ENCODE measurements around the gene MEGF9. TPM values are rescaled to one million over a fixed set of nuclear protein-coding genes. Genes with fewer than 3 reads are reported as not detected.

MEGF9 gene
- total RNA-seq, 1 donor from 2014 or later, result 17.7 TPM

DNA sequence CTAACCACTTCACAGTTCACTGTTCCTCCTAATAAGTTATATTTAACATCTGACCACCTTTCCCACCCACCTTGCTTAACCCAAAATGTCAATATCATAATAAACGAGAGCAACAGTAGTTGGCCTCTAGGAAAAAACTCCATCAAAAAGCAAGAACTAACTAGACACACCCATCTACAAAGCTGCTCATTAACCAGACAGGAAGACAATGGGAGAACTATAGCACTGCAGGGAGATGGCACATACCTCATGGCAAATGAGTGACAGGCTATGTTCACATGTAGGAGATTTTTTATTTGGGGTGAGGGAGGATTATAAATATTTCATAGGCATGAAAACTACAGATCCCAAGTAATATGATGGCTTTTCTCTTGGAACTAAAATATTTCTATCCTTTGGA lies 110.7 kb downstream of the MEGF9 start:
- no peak for FAIRE-seq
- H3K27ac Mint-ChIP-seq (ENCODE audit: unreplicated experiment), result no peak overlapping the region
- TF ChIP-seq CTCF (IDR thresholded peaks at IDR 0.05; ENCODE audit: insufficient read depth, low read depth, low read length) (no peak), EZH2 (IDR thresholded peaks at IDR 0.05; ENCODE audit: insufficient read depth, low read length) (no peak)

GRCh38 chr9:120603010-120603409 lies 111.3 kb downstream of the MEGF9 start:
- Histone ChIP-seq H3K9ac (ENCODE audit: low read length) (no peak overlapping the region), H3K79me2 (ENCODE audit: insufficient read depth, low read length) (no peaks in the 10 kb centered on the region), H3K27ac (ENCODE audit: low read depth, low read length) (no peak overlapping the region), H3K4me2 (ENCODE audit: low read length) (no peak overlapping the region), H3K4me1 (ENCODE audit: insufficient read depth, low read length) (no peaks in the 10 kb centered on the region), H3K36me3 (ENCODE audit: insufficient read depth, low read length) (no peaks in the 10 kb centered on the region), H3K4me3 (ENCODE audit: insufficient read depth, low read depth, low read length) (no peak overlapping the region), H3K9me3 (ENCODE audit: insufficient read depth, low read depth, low read length) (no peaks in the 10 kb centered on the region), H4K20me1 (ENCODE audit: insufficient read depth, low read length) (no peaks in the 10 kb centered on the region), H2AFZ (ENCODE audit: low read depth, low read length) (no peak overlapping the region), H3K27me3 (ENCODE audit: insufficient read depth, low read length) (no peaks in the 10 kb centered on the region)
- Mint-ChIP-seq H3K36me3 (ENCODE audit: low read depth, unreplicated experiment) (peaks cover 10% of the 10 kb centered on the region), H3K27me3 (ENCODE audit: low read depth, unreplicated experiment) (no peaks in the 10 kb centered on the region), H3K4me3 (ENCODE audit: unreplicated experiment) (no peak overlapping the region), H3K4me1 (ENCODE audit: low read depth, unreplicated experiment) (peaks cover 2% of the 10 kb centered on the region), H3K9me3 (ENCODE audit: unreplicated experiment) (no peaks in the 10 kb centered on the region), H3K27ac (ENCODE audit: unreplicated experiment) (no peak overlapping the region)
- no peak for TF ChIP-seq EZH2 (IDR thresholded peaks at IDR 0.05; ENCODE audit: insufficient read depth, low read length)
- TF ChIP-seq CTCF (IDR thresholded peaks at IDR 0.05; ENCODE audit: insufficient read depth, low read depth, low read length), result no peak
- FAIRE-seq, result no peak
- DNase-seq (ENCODE audit: low read depth), result no peak

More for the DNA sequence above, 110.7 kb downstream of the MEGF9 start:
- Mint-ChIP-seq H3K4me3 (ENCODE audit: unreplicated experiment) (no peak overlapping the region), H3K27me3 (ENCODE audit: low read depth, unreplicated experiment) (no peaks in the 10 kb centered on the region), H3K4me1 (ENCODE audit: low read depth, unreplicated experiment) (peaks cover 6% of the 10 kb centered on the region), H3K36me3 (ENCODE audit: low read depth, unreplicated experiment) (peaks cover 10% of the 10 kb centered on the region), H3K9me3 (ENCODE audit: unreplicated experiment) (no peaks in the 10 kb centered on the region)
- DNase-seq (ENCODE audit: low read depth), result no peak
- no peak overlapping the region for H3K9ac ChIP-seq (ENCODE audit: low read length)
- H3K27ac ChIP-seq (ENCODE audit: low read depth, low read length), result no peak overlapping the region
- H3K4me2 ChIP-seq (ENCODE audit: low read length), result no peak overlapping the region
- H3K79me2 ChIP-seq (ENCODE audit: insufficient read depth, low read length), result no peaks in the 10 kb centered on the region
- no peaks in the 10 kb centered on the region for H3K9me3 ChIP-seq (ENCODE audit: insufficient read depth, low read depth, low read length)
- no peaks in the 10 kb centered on the region for H3K36me3 ChIP-seq (ENCODE audit: insufficient read depth, low read length)
- no peaks in the 10 kb centered on the region for H4K20me1 ChIP-seq (ENCODE audit: insufficient read depth, low read length)
- H3K27me3 ChIP-seq (ENCODE audit: insufficient read depth, low read length), result no peaks in the 10 kb centered on the region
- H3K4me3 ChIP-seq (ENCODE audit: insufficient read depth, low read depth, low read length), result no peak overlapping the region
- no peaks in the 10 kb centered on the region for H3K4me1 ChIP-seq (ENCODE audit: insufficient read depth, low read length)
- H2AFZ ChIP-seq (ENCODE audit: low read depth, low read length), result no peak overlapping the region

- no peaks in the 10 kb centered on the region for H3K27me3 Mint-ChIP-seq (ENCODE audit: low read depth, unreplicated experiment)
- H3K36me3 Mint-ChIP-seq (ENCODE audit: low read depth, unreplicated experiment), result peaks cover 2% of the 10 kb centered on the region
- DNase-seq (ENCODE audit: low read depth) (no peak), FAIRE-seq (no peak)
- Histone ChIP-seq H3K4me2 (ENCODE audit: low read length) (no peak overlapping the region), H3K79me2 (ENCODE audit: insufficient read depth, low read length) (no peaks in the 10 kb centered on the region), H3K36me3 (ENCODE audit: insufficient read depth, low read length) (no peaks in the 10 kb centered on the region), H3K27ac (ENCODE audit: low read depth, low read length) (no peak overlapping the region), H3K4me3 (ENCODE audit: insufficient read depth, low read depth, low read length) (no peak overlapping the region), H3K27me3 (ENCODE audit: insufficient read depth, low read length) (no peaks in the 10 kb centered on the region), H4K20me1 (ENCODE audit: insufficient read depth, low read length) (no peaks in the 10 kb centered on the region), H3K9me3 (ENCODE audit: insufficient read depth, low read depth, low read length) (no peaks in the 10 kb centered on the region), H3K9ac (ENCODE audit: low read length) (no peak overlapping the region), H2AFZ (ENCODE audit: low read depth, low read length) (no peak overlapping the region), H3K4me1 (ENCODE audit: insufficient read depth, low read length) (no peaks in the 10 kb centered on the region)
- no peaks in the 10 kb centered on the region for H3K9me3 Mint-ChIP-seq (ENCODE audit: unreplicated experiment)
- H3K4me3 Mint-ChIP-seq (ENCODE audit: unreplicated experiment), result no peak overlapping the region
- TF ChIP-seq CTCF (IDR thresholded peaks at IDR 0.05; ENCODE audit: insufficient read depth, low read depth, low read length) (no peak), EZH2 (IDR thresholded peaks at IDR 0.05; ENCODE audit: insufficient read depth, low read length) (no peak)
- no peaks in the 10 kb centered on the region for H3K4me1 Mint-ChIP-seq (ENCODE audit: low read depth, unreplicated experiment)
- H3K27ac Mint-ChIP-seq (ENCODE audit: unreplicated experiment), result no peak overlapping the region
Observed at GRCh38 chr9:120593955-120594277, 120.4 kb downstream of the MEGF9 start.

Measured in astrocyte (in vitro differentiated cells and primary cell).